Posterior cingulate gyrus (tissue), 11 donors: ENCODE data around the gene BAZ1A.
"Not testable (repeated sequence)": the region's sequence is repeated elsewhere in the genome, so short reads cannot be mapped to it uniquely, and the experiment has no call there.

ENCODE experiments used
- DNase-seq, 10 donors: peaks; one replicate each; pipeline versions ENCODE4 v3.0.0 to v3.0.0-alpha.2; 2020 to 2021; ENCODE audit warnings: mixed read lengths in 3 of 10
- intact Hi-C: fragments of 100-400 bp; cut with DNase I; formaldehyde crosslinking; loops from one replicate; pipeline ENCODE4 v1.15.1; 2023

Gene BAZ1A

DNA sequence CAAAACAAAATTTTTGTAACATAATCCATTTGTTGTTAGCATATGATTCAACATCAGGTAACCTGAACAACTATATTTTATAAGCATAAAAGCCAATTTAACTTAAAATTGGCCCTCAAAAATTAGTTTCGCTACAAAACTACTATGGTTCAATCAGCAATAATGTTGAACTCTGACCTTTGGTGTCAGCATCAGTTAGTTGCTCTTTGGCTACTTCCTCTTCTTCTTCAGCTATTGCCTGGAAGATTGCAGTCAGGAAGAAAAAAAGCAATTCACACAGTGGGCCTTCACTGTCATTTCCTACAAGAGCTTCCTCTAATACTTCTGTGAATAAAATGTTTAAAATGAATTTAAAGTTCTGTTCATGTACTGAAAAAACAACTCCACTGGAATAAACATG, 82.6 kb downstream of the BAZ1A start:
- intact Hi-C loops: no loop called here
- DNase-seq: no peak

GRCh38 chr14:34785223-34786006, 89.7 kb downstream of the BAZ1A start:
- no peak for DNase-seq

DNA sequence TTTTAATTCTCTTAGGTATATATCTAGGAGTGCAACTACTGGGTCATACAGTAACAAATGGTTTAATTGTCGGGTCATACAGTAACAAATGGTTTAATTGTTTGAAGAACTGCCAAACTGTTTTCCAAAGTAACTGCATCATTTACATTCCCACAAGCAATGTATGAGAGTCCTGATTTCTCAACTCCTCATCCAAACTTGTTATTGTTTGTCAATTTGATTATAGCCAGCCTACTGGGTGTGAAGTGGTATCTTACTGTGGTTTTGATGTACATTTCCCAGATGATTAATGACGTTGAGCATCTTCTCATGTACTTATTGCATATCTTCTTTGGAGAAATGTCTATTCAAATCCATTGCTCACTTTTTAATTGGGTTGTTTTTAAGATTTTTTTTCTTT, 93.1 kb downstream of the BAZ1A start:
- no peak for DNase-seq
- intact Hi-C loops: no loop called here

More at GRCh38 chr14:34785223-34786006, 89.7 kb downstream of the BAZ1A start:
- intact Hi-C loops: no loop called here

- intact Hi-C loops: no loop called here
- DNase-seq: no peak
Observed at GRCh38 chr14:34781242-34781641, 93.9 kb downstream of the BAZ1A start.

DNA sequence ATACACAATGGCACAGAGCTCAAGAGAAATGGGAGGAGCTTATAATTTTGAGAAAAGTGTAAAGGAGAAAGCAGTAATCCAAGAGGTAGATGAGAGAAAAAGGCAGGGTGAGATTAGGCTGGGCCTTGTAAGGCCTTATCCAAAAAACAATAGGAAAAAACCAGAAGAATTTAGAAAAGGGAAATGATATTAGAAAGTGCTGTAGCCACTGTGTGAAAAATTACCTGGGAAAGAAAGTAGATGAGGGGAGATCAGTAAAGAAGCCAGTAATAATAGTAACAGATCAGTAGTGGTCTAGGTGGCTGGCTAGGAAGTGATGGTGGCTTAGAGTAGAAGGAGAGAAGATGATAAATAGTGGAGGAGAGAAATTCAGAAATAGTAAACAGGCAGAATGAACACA, 94.5 kb downstream of the BAZ1A start:
- intact Hi-C loops: no loop called here
- DNase-seq: no peak

DNA sequence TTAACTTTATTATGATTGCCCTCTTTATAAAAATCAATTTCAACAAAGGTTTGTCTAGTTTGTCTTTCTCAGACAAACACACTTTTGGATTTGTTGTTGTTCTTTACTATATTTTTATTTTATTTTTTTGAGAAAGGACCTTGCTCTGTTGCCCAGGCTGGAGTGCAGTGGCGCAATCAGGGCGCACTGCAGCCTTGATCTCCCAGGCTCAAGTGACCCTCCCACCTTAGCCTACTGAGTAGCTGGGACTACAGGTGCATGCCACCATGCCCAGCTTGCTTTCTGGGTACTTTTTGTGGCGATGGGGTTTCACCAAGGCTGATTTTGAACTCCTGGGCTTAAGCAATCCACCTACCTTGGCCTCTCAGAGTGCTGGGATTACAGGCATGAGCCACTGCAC, 96.4 kb downstream of the BAZ1A start:
- intact Hi-C loops: no loop called here
- no peak for DNase-seq

DNA sequence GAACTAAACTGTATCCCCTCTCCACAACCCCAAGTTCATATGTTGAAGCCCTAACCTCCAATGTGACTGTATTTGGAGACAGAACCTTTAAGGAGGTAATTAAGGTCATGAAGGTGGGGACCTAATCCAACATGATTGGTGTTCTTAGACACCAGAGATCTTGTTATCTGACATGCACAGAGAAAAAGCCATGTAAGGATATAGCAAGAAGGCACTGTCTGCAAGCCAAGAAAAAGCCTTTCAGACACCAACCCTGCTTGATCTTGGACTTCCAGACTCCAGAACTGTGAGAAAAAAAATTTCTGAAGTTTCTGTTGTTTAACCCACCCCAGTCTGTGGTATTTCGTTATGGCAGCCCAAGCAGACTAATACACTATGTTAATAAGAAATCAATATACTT, 98.5 kb downstream of the BAZ1A start:
- DNase-seq: no peak
- intact Hi-C loops: no loop called here

DNA sequence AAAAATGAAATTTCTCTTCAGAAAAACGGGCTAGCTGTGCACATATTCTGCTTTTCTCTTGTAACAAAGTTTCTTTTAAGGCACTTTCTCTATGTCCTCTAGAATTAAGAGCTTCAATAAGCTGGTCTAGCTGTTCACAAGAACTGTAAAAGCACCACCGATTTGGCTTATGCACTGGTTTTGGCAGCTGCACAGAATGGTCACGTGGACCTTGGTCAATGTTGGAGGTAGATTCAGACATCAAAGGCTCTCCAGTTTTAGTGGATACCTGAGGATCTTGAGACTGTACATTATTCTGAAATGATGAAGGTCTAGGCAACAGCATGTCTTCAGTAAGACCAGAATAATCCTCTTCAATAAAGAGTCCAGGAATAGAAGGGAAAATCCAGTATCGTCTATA, 99.2 kb downstream of the BAZ1A start:
- intact Hi-C loops: no loop called here
- DNase-seq: no peak

GRCh38 chr14:34775342-34775741, 99.8 kb downstream of the BAZ1A start:
- DNase-seq: no peak
- intact Hi-C loops: no loop called here

DNA sequence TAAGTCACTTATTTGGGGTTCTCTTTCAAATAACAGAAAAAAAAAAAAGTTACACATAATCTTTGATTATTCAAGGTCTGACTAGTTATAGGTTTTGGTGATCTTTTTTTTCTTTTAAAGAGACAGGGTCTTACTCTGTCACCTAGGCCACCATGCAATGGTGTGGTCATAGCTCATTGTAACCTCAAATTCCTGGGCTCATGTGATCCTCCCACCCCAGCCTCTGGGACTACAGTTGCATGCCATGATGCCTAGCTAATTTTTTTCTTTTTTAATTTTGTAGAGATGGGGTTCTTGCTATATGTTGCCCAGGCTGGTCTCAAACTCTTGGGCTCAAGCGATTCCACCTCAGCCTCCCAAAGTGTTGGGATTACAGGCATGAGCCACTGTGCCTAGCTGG, 104.3 kb downstream of the BAZ1A start:
- no peak for DNase-seq
- intact Hi-C loops: no loop called here

- intact Hi-C loops: no loop called here
- no peak for DNase-seq
Observed at GRCh38 chr14:34766606-34767005, 108.6 kb downstream of the BAZ1A start.

DNA sequence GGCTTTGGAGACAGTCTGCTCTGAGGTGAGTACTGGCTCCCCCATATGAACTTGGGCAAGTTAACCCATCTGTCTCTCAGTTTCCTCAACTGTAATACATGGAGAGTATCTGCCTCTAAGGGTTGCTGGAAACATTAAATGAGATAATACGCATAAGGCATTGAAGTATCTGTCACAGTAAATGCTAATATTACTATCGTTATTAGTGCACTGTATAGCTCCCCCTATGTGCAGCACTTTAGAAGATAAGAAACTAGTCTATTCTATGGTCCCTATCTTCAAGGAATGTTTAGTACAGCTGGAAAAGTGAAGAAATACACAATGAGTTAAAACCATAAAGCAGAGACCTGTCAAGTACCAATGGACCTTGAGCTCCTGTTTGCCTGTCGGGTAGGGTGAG, 109.1 kb downstream of the BAZ1A start:
- DNase-seq: no peak
- intact Hi-C loops: no loop called here

DNA sequence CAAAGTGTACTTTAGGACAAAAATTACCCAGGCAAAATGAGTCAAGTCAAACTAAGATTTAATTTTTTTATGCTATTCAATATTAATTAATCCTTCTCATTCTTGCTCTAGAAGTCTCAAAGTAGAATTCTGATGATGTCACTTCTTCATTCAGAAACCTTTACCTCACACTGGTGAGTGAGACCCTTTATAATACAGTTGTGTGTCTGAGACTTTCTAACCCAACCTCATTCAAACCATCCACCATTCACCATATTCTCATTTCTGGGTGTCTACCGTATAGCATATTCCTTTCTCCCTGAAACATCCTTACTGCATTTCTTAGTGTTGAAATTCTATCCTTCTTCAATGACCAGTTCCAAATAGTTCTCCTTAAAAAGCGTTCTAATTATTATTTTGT, 119.9 kb downstream of the BAZ1A start:
- DNase-seq: no peak
- intact Hi-C loops: no loop called here

- intact Hi-C loops: no loop called here
- no peak for DNase-seq
Observed at GRCh38 chr14:34754687-34755086, 120.5 kb downstream of the BAZ1A start.

DNA sequence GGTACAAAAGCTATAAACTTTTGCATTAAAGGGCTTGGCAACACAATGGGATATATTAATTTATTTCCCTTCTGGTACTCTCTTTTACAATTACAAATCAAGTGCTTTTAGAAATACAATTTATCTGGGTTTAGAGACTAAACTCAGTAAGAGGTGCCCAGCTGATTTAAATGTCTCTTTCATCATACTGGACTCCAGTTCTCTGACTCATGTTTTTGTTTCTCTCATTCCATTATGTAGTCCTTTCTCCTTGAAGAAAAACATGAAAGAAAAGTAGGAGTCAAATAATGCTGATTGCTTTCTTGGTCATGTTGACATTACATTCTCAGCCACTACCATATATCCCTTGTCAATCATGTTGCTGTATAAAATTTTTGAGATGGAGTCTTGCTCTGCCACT, 124.5 kb downstream of the BAZ1A start:
- no peak for DNase-seq
- intact Hi-C loops: no loop called here

- DNase-seq: no peak
- intact Hi-C loops: no loop called here
Observed at GRCh38 chr14:34750233-34750632, 124.9 kb downstream of the BAZ1A start.

GRCh38 chr14:34749408-34749807, 125.8 kb downstream of the BAZ1A start:
- intact Hi-C loops: no loop called here
- DNase-seq: no peak

GRCh38 chr14:34742270-34743115, 132.7 kb downstream of the BAZ1A start:
- no peak for DNase-seq
- intact Hi-C loops: no loop called here

DNA sequence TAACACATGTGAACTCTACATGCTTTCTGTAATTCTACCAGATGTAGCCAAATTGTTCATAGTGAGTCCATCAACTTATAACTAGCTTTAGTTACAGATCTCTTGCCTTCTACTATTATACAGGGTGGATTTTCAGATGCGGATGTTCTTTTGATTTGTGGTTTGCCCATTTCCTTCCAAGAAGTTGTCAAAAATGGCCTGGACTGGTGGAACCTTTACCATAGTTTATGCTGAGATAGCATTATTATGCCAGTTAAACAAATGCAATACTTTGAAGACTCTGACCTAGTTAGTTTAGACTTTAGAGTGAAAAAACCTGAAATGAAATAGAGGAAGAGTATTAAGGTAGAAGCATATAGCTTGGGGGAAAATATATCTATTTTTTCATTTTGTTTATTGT, 133.3 kb downstream of the BAZ1A start:
- intact Hi-C loops: no loop called here
- DNase-seq: no peak

- intact Hi-C loops, DNase-seq: not testable (repeated sequence)
Observed at GRCh38 chr14:34740139-34740538, 135.0 kb downstream of the BAZ1A start.

- intact Hi-C loops, DNase-seq: not testable (repeated sequence)
Observed at GRCh38 chr14:34737079-34737478, 138.1 kb downstream of the BAZ1A start.

DNA sequence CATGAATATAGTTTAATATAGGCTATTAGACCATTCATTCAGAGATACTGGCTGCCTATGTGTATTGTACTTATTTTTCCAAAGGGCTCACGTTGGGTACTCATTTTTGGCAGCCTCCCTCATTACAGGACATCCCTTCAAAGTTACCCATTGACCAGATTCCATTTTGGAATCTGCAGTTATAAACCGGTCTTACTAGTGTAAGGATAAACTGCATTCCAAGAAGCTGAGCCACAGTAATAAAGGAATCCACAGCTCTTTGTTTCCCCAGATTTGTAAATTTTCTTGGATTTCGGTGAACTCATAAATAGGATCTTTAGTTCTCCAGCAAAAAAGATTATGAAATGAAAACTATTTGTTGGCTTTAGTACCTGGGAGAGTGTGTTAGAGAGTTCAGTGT, 141.9 kb downstream of the BAZ1A start:
- intact Hi-C loops: no loop called here
- no peak for DNase-seq
